ENCODE measurements around the gene GAS7. TPM values are rescaled to one million over a fixed set of nuclear protein-coding genes. Genes with fewer than 3 reads are reported as not detected.

Gene GAS7
- total and polyA plus RNA-seq, 2 of the 13 experiments (the other 11 are each of a cell fraction or from before 2014, with no cell fraction given): 1.0 to 5.2 TPM

GRCh38 chr17:10041287-10041612 is 157.2 kb downstream of the GAS7 start (continued):
- TF ChIP-seq ZMAT3 (CRISPR knock-in tag; conservative IDR thresholded peaks at IDR 0.05): no peak
- no peak for TF ChIP-seq ZNF121 (CRISPR knock-in tag; IDR thresholded peaks at IDR 0.05)
- no peak for TF ChIP-seq ZNF24 (IDR thresholded peaks at IDR 0.05)
- peak; percentile 65 for TF ChIP-seq SKI (IDR thresholded peaks at IDR 0.05; ENCODE audit: partially characterized antibody)
- TF ChIP-seq ERF (CRISPR knock-in tag; IDR thresholded peaks at IDR 0.05): 0 out of 2 replicates have a peak, but pooled peaks have one; percentile 28
- TF ChIP-seq SRSF4 (IDR thresholded peaks at IDR 0.05; ENCODE audit: low read depth, low read length, poor library complexity, severe bottlenecking): no peak
- no peak for TF ChIP-seq IRX3 (CRISPR knock-in tag; IDR thresholded peaks at IDR 0.05; ENCODE audit: borderline replicate concordance, low read depth)
- TF ChIP-seq TGIF2 (CRISPR knock-in tag; IDR thresholded peaks at IDR 0.05): no peak
- no peak for TF ChIP-seq ZNF792 (CRISPR knock-in tag; IDR thresholded peaks at IDR 0.05)
- peak; percentile 96 for TF ChIP-seq GFI1 (CRISPR knock-in tag; IDR thresholded peaks at IDR 0.05; ENCODE audit: borderline replicate concordance)
- TF ChIP-seq REL (CRISPR knock-in tag; conservative IDR thresholded peaks at IDR 0.05): no peak
- no peak for TF ChIP-seq ZNF383 (CRISPR knock-in tag; IDR thresholded peaks at IDR 0.05; ENCODE audit: borderline replicate concordance)
- no peak for TF ChIP-seq NR1H2 (CRISPR knock-in tag; IDR thresholded peaks at IDR 0.05; ENCODE audit: borderline replicate concordance, low read depth)
- no peak for TF ChIP-seq ZFP36 (IDR thresholded peaks at IDR 0.05; ENCODE audit: borderline replicate concordance, low read depth, low read length, partially characterized antibody)
- TF ChIP-seq YY1 (IDR thresholded peaks at IDR 0.05; ENCODE audit: insufficient read depth, insufficient replicate concordance, low read depth, low read length): no peak
- TF ChIP-seq ZNF335 (CRISPR knock-in tag; IDR thresholded peaks at IDR 0.05): no peak
- TF ChIP-seq ZNF530 (CRISPR knock-in tag; IDR thresholded peaks at IDR 0.05; ENCODE audit: low read depth): no peak
- no peak for TF ChIP-seq MYPOP (CRISPR knock-in tag; IDR thresholded peaks at IDR 0.05)
- TF ChIP-seq ZNF224 (CRISPR knock-in tag; IDR thresholded peaks at IDR 0.05): no peak
- TF ChIP-seq PRMT3 (CRISPR knock-in tag; IDR thresholded peaks at IDR 0.05; ENCODE audit: borderline replicate concordance, low read depth): no peak
- no peak for TF ChIP-seq ZNF563 (CRISPR knock-in tag; IDR thresholded peaks at IDR 0.05)
- no peak for TF ChIP-seq ETV6 (CRISPR knock-in tag; conservative IDR thresholded peaks at IDR 0.05)
- TF ChIP-seq ZNF414 (CRISPR knock-in tag; IDR thresholded peaks at IDR 0.05): no peak
- TF ChIP-seq ZNF292 (CRISPR knock-in tag; IDR thresholded peaks at IDR 0.05; ENCODE audit: borderline replicate concordance, low read depth): no peak
- TF ChIP-seq NCOR1 (IDR thresholded peaks at IDR 0.05; ENCODE audit: borderline replicate concordance, low read length): no peak
- TF ChIP-seq RBM39 (IDR thresholded peaks at IDR 0.05; ENCODE audit: low read depth, low read length, poor library complexity, severe bottlenecking): no peak
- TF ChIP-seq ATF7 (IDR thresholded peaks at IDR 0.05): no peak
- no peak for TF ChIP-seq ATF7 (CRISPR knock-in tag; IDR thresholded peaks at IDR 0.05)
- no peak for TF ChIP-seq MAZ (IDR thresholded peaks at IDR 0.05; ENCODE audit: borderline replicate concordance, low read depth, low read length)
- TF ChIP-seq MAZ (CRISPR knock-in tag; IDR thresholded peaks at IDR 0.05; ENCODE audit: low read depth): no peak
- TF ChIP-seq ZNF781 (CRISPR knock-in tag; IDR thresholded peaks at IDR 0.05; ENCODE audit: borderline replicate concordance, not compliant biosample characterization): no peak
- no peak for TF ChIP-seq AGO1 (IDR thresholded peaks at IDR 0.05; ENCODE audit: low read depth, low read length, poor library complexity, severe bottlenecking)
- peak; percentile 70 for TF ChIP-seq FOSL2 (CRISPR knock-in tag; IDR thresholded peaks at IDR 0.05)
- TF ChIP-seq GTF3A (CRISPR knock-in tag; conservative IDR thresholded peaks at IDR 0.05): no peak
